CD4-positive, CD25-positive, alpha-beta regulatory T cell (primary cell): ENCODE data around the gene ERBB3. TPM values are rescaled to one million over a fixed set of nuclear protein-coding genes. Genes with fewer than 3 reads are reported as not detected.

Source experiments
- ATAC-seq, 2 donors: fragments of 150-1000 bp; cut with Tn5 transposase; one replicate each; pipeline ENCODE4 v1.10.0; 2021; ENCODE audit warnings: low read depth in 2 of 2, moderate number of reproducible peaks in 2 of 2, moderate library complexity in 1 of 2
- DNase-seq, 3 donors: peaks; one replicate each; pipeline versions ENCODE4 v3.0.0 to v3.0.0-alpha.2; 2012 to 2022; ENCODE audit warnings: mixed read lengths in 1 of 3
- H3K27ac ChIP-seq: one replicate; pipeline ENCODE4 v1.7.0; 2013; ENCODE audit warnings: mild to moderate bottlenecking, low read length; ENCODE audit not compliant: insufficient read depth, poor library complexity, severe bottlenecking
- H3K27me3 ChIP-seq: one replicate; pipeline ENCODE4 v1.7.0; 2013; ENCODE audit warnings: low read length; ENCODE audit not compliant: control insufficient read depth, insufficient read depth
- H3K36me3 ChIP-seq: one replicate; pipeline ENCODE4 v1.7.0; 2013; ENCODE audit warnings: mild to moderate bottlenecking, low read length, moderate library complexity; ENCODE audit not compliant: control insufficient read depth, insufficient read depth
- H3K4me1 ChIP-seq: 2 replicates; pipeline ENCODE4 v1.7.0; 2013; ENCODE audit warnings: mild to moderate bottlenecking, low read length; ENCODE audit not compliant: insufficient read depth, control insufficient read depth, poor library complexity, severe bottlenecking
- H3K4me3 ChIP-seq: one replicate; pipeline ENCODE4 v1.7.0; 2013; ENCODE audit warnings: low read depth, mild to moderate bottlenecking, low read length, moderate library complexity
- H3K9me3 ChIP-seq, 2 experiments: 1 replicate in 1 of 2; 2 replicates in 1 of 2; pipeline ENCODE4 v1.7.0; 2013; ENCODE audit warnings: low read length in 2 of 2, mild to moderate bottlenecking in 1 of 2, moderate library complexity in 1 of 2; ENCODE audit not compliant: control insufficient read depth in 2 of 2
- H3K27ac Mint-ChIP-seq, 3 donors: one replicate each; pipeline ENCODE4 v1.8.0; 2020 to 2022; ENCODE audit warnings: mild to moderate bottlenecking in 3 of 3, mixed read lengths in 3 of 3, moderate library complexity in 2 of 3
- H3K27me3 Mint-ChIP-seq: one replicate; pipeline ENCODE4 v1.8.0; 2022; ENCODE audit warnings: mild to moderate bottlenecking, mixed read lengths
- H3K36me3 Mint-ChIP-seq: one replicate; pipeline ENCODE4 v1.8.0; 2020; ENCODE audit warnings: mixed read lengths
- H3K4me1 Mint-ChIP-seq, 4 donors: one replicate each; pipeline ENCODE4 v1.8.0; 2020 to 2022; ENCODE audit warnings: mixed read lengths in 4 of 4, mild to moderate bottlenecking in 1 of 4
- H3K4me3 Mint-ChIP-seq, 4 donors: one replicate each; pipeline ENCODE4 v1.8.0; 2020 to 2022; ENCODE audit warnings: mild to moderate bottlenecking in 4 of 4, mixed read lengths in 4 of 4, moderate library complexity in 3 of 4
- H3K9me3 Mint-ChIP-seq, 7 donors: one replicate each; pipeline ENCODE4 v1.8.0; 2020 to 2022; ENCODE audit warnings: mixed read lengths in 7 of 7, mild to moderate bottlenecking in 3 of 7, moderate library complexity in 2 of 7
- polyA plus RNA-seq, 4 donors: library from polyadenylated mRNA; unstranded; fragments of 300-500 nt; fragmentation: Illumina TruSeq; gene quantifications; one replicate each; pipeline ENCODE4 v1.2.3, GENCODE V29; 2021
- total RNA-seq: library from RNA; stranded (reverse); gene quantifications from one replicate; pipeline ENCODE4 v1.2.3, GENCODE V29; 2022

ERBB3 gene
- total and polyA plus RNA-seq, 5 donors from 2014 or later, result 0.14 to 1.00 (median 0.67) TPM

GRCh38 chr12:56097738-56098137 lies 17.8 kb downstream of the ERBB3 start:
- peak overlapping the region in 1 of 3 donors; percentile 81 for H3K27ac Mint-ChIP-seq
- peaks cover 4 to 26% (median 14%) of the 10 kb centered on the region in 4 donors for H3K4me1 Mint-ChIP-seq
- Histone ChIP-seq H3K36me3 (no peaks in the 10 kb centered on the region), H3K4me3 (no peak overlapping the region), H3K4me1 (peaks cover 15% of the 10 kb centered on the region), H3K27ac (no peak overlapping the region), H3K9me3 (no peaks in the 10 kb centered on the region), H3K27me3 (no peaks in the 10 kb centered on the region)
- DNase-seq (no peak), ATAC-seq (no peak)
- peaks cover 6% of the 10 kb centered on the region for H3K27me3 Mint-ChIP-seq
- H3K4me3 Mint-ChIP-seq, result no peak overlapping the region
- H3K9me3 Mint-ChIP-seq, result peaks cover 0 to 2% (median 0%) of the 10 kb centered on the region in 7 donors
- no peaks in the 10 kb centered on the region for H3K36me3 Mint-ChIP-seq

- H3K27ac Mint-ChIP-seq, result no peak overlapping the region
- H3K4me1 ChIP-seq, result peaks cover 24% of the 10 kb centered on the region
- peaks cover 0 to 2% (median 0%) of the 10 kb centered on the region in 7 donors for H3K9me3 Mint-ChIP-seq
- H3K4me1 Mint-ChIP-seq, result peaks cover 8 to 34% (median 23%) of the 10 kb centered on the region in 4 donors
- H3K27me3 Mint-ChIP-seq, result peaks cover 4% of the 10 kb centered on the region
- no peaks in the 10 kb centered on the region for H3K36me3 Mint-ChIP-seq
- no peak overlapping the region for H3K4me3 Mint-ChIP-seq
- no peak overlapping the region for H3K27ac ChIP-seq
- ATAC-seq (no peak), DNase-seq (no peak)
- H3K36me3 ChIP-seq, result no peaks in the 10 kb centered on the region
- H3K4me3 ChIP-seq, result no peak overlapping the region
- no peaks in the 10 kb centered on the region for H3K9me3 ChIP-seq
- no peaks in the 10 kb centered on the region for H3K27me3 ChIP-seq
These were observed 18.6 kb downstream of the ERBB3 start for GRCh38 chr12:56098592-56098991.

DNA sequence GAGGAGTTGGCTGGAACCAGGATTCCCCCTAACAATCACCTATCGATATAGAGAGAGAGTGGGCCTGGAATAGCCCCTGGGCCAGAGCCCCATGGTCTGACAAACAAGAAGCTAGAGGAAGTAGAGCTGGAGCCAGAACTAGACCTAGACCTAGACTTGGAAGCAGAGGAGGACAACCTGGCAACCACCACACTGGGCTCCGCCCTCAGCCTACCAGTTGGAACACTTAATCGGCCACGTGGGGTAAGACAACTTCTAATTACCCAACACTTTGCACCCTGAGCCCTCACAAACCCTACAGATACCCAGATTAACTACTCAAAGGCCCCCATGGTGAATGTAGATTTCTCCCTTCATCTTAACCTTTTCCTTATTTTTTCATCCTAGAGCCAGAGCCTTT lies 19.8 kb downstream of the ERBB3 start:
- H3K9me3 Mint-ChIP-seq, result no peaks in the 10 kb centered on the region
- no peaks in the 10 kb centered on the region for H3K36me3 Mint-ChIP-seq
- Histone ChIP-seq H3K27me3 (no peaks in the 10 kb centered on the region), H3K9me3 (no peaks in the 10 kb centered on the region), H3K4me1 (peaks cover 28% of the 10 kb centered on the region), H3K36me3 (no peaks in the 10 kb centered on the region), H3K4me3 (no peak overlapping the region), H3K27ac (no peak overlapping the region)
- peaks cover 8 to 44% (median 28%) of the 10 kb centered on the region in 4 donors for H3K4me1 Mint-ChIP-seq
- DNase-seq (no peak), ATAC-seq (no peak)
- peak overlapping the region in 2 of 3 donors; percentile 6 to 89 for H3K27ac Mint-ChIP-seq
- H3K27me3 Mint-ChIP-seq, result peaks cover 4% of the 10 kb centered on the region
- no peak overlapping the region for H3K4me3 Mint-ChIP-seq

DNA sequence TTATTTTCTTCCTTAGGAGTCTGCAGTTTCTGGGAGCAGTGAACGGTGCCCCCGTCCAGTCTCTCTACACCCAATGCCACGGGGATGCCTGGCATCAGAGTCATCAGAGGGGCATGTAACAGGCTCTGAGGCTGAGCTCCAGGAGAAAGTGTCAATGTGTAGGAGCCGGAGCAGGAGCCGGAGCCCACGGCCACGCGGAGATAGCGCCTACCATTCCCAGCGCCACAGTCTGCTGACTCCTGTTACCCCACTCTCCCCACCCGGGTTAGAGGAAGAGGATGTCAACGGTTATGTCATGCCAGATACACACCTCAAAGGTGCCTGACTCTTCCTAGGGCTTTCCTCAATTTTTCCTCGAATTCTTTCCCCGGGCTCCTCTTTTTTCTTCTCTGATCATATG lies 21.1 kb downstream of the ERBB3 start:
- no peaks in the 10 kb centered on the region for H3K36me3 ChIP-seq
- peak overlapping the region; percentile 89 for H3K27ac ChIP-seq
- peak overlapping the region; percentile 95 to 100 (median 99) for H3K27ac Mint-ChIP-seq
- no peaks in the 10 kb centered on the region for H3K36me3 Mint-ChIP-seq
- no peak overlapping the region for H3K4me3 ChIP-seq
- H3K9me3 Mint-ChIP-seq, result no peaks in the 10 kb centered on the region
- no peaks in the 10 kb centered on the region for H3K27me3 ChIP-seq
- peaks cover 11 to 57% (median 37%) of the 10 kb centered on the region in 4 donors for H3K4me1 Mint-ChIP-seq
- H3K4me3 Mint-ChIP-seq, result no peak overlapping the region
- H3K27me3 Mint-ChIP-seq, result peaks cover 4% of the 10 kb centered on the region
- DNase-seq (no peak), ATAC-seq (no peak)
- H3K9me3 ChIP-seq, result no peaks in the 10 kb centered on the region
- peaks cover 41% of the 10 kb centered on the region for H3K4me1 ChIP-seq

- Histone ChIP-seq H3K27me3 (no peaks in the 10 kb centered on the region), H3K36me3 (peaks cover 11% of the 10 kb centered on the region), H3K4me1 (peaks cover 49% of the 10 kb centered on the region), H3K27ac (peak overlapping the region; percentile 89), H3K4me3 (peak overlapping the region; percentile 76), H3K9me3 (no peaks in the 10 kb centered on the region)
- Mint-ChIP-seq H3K4me1 (peaks cover 11 to 67% (median 48%) of the 10 kb centered on the region in 4 donors), H3K27me3 (no peaks in the 10 kb centered on the region), H3K4me3 (peak overlapping the region; percentile 91 to 99 (median 96)), H3K9me3 (no peaks in the 10 kb centered on the region), H3K27ac (peak overlapping the region; percentile 95 to 100 (median 99)), H3K36me3 (peaks cover 4% of the 10 kb centered on the region)
- DNase-seq (no peak), ATAC-seq (no peak)
These were observed 22.7 kb downstream of the ERBB3 start for GRCh38 chr12:56102683-56103065.

GRCh38 chr12:56103066-56103711 lies 23.2 kb downstream of the ERBB3 start:
- peak in 2 of 3 donors; percentile 62 to 87 for DNase-seq
- Mint-ChIP-seq H3K9me3 (no peaks in the 10 kb centered on the region), H3K36me3 (peaks cover 8% of the 10 kb centered on the region), H3K27ac (peak overlapping the region; percentile 95 to 100 (median 99)), H3K27me3 (no peaks in the 10 kb centered on the region), H3K4me3 (peak overlapping the region; percentile 91 to 99 (median 96)), H3K4me1 (peaks cover 11 to 67% (median 48%) of the 10 kb centered on the region in 4 donors)
- Histone ChIP-seq H3K27ac (peak overlapping the region; percentile 89), H3K9me3 (no peaks in the 10 kb centered on the region), H3K36me3 (peaks cover 16% of the 10 kb centered on the region), H3K4me3 (peak overlapping the region; percentile 76), H3K27me3 (no peaks in the 10 kb centered on the region), H3K4me1 (peaks cover 49% of the 10 kb centered on the region)
- ATAC-seq, result no peak

- H3K27ac ChIP-seq, result peak overlapping the region; percentile 89
- peaks cover 49% of the 10 kb centered on the region for H3K4me1 ChIP-seq
- peak overlapping the region; percentile 76 for H3K4me3 ChIP-seq
- Mint-ChIP-seq H3K36me3 (peaks cover 11% of the 10 kb centered on the region), H3K9me3 (no peaks in the 10 kb centered on the region), H3K27me3 (no peaks in the 10 kb centered on the region), H3K4me1 (peaks cover 11 to 67% (median 48%) of the 10 kb centered on the region in 4 donors), H3K4me3 (peak overlapping the region; percentile 91 to 99 (median 96)), H3K27ac (peak overlapping the region; percentile 95 to 100 (median 99))
- DNase-seq (no peak), ATAC-seq (no peak)
- peaks cover 21% of the 10 kb centered on the region for H3K36me3 ChIP-seq
- no peaks in the 10 kb centered on the region for H3K27me3 ChIP-seq
- no peaks in the 10 kb centered on the region for H3K9me3 ChIP-seq
These were observed 23.8 kb downstream of the ERBB3 start for GRCh38 chr12:56103823-56104108.
